HG03045 (cell line): ENCODE data around the gene SUSD3.

Source experiments
- ATAC-seq: cut with Tn5 transposase; IDR thresholded peaks from one replicate; pipeline ENCODE4 v1.9.1; 2021; ENCODE audit warnings: mild to moderate bottlenecking, moderate library complexity; ENCODE audit not compliant: unreplicated experiment

The SUSD3 gene

DNA sequence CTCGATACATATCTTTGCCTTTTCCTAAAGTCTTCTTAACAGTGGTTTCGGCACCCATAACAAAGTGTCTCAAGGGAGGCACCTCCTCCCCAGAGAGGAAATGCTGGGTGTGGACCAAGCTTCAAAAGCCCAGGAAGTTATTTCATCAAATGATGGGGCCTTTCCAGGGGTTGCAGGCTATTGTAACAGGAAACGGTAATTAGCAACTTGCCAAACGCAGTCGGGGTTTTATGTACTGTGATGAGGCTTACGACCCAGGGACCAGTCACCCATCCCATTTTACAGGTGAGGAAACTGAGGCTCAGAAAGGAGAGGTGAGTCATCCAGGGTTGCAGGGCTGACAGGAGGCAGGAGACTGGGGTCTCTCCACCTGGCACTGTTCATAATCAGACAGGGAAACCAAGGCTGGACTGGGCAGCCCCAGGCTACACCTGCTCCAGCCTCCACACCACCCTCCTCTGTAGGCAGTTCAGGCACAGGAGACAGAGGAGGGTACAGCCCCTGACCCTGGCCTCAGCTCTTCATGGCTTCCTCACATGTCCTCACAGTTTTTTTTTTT is 30.0 kb upstream of the SUSD3 start:
- ATAC-seq: no peak

DNA sequence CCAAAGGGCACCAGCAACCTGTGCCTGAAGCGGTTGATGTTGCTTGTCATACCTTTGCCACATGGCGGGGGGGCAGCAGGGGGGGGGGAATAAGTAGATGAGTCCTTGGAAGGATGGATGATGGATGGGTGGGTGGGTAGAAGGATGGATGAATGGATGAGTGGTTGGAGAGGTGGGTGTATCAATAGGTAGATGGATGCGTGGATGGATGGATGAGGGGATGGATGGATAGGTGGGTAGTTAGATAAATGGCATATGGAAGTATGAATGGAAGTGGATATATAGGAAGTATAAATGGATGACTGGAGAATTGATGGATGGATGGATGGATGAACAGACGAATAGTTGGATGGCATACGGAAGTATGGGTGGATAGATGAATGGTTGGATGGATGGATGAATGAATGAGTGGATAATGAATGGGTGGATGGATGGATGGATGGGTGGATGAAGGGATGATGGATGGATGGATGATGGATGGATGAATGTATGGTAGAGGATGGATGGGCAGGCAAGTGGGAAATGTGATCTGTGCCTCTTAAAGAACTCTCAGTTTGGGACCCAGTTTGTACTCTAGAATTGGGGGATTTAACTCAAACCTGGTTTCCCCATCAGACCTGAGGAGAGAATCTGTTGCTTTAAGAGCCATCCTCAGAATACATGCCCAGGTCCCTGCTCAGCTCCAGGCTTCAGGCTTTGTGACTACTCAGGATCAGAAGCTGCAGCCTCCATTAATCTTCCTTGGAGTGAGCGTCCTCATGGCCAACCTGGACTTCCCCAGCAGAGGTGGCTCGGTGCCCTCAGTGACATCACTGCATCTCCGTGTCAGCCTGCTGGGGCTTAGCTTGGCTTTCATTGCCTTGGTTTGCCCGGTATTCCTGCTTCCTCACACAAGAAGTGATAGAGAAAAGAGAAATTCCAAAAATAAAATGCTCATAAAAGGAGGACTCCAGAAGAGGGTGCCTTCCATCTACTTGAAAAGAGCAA is 27.6 kb upstream of the SUSD3 start:
- no peak for ATAC-seq

DNA sequence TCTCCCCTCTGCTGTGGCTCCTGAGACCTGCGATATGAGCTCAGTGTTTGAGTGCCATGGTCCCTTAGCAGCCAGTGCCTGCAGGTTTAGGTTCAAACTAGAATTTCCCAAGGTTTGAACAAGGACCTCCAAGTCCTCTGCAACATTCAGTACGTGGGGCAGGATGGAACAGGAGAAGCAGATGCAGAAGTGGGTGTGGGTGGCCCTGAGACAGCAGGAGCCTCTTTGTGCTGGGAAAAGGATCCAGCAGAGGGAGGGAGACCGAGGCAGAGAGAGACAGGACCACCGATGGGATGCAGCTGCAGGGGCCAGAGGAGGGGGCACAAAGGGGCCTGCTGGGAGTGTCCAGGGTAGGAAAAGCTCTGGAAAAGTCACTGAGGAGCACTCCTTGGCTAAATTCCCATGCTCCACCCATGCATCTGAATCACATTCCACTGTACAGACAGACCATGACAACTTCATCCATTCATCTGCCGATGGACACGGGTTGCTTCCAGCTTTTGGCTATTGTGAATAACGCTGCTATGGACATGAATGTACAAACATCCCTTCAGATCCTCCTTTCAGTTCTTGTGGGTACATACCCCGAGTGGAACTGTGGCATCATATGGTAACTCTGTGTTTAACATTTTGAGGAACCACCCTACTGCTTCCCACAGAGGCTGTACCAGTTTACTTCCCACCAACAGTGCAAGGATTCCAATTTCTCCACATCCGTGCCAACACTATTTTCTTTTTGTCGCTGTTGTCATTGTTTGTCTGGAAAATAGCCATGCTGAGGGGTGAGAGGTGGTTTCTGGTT is 26.7 kb upstream of the SUSD3 start:
- no peak for ATAC-seq

DNA sequence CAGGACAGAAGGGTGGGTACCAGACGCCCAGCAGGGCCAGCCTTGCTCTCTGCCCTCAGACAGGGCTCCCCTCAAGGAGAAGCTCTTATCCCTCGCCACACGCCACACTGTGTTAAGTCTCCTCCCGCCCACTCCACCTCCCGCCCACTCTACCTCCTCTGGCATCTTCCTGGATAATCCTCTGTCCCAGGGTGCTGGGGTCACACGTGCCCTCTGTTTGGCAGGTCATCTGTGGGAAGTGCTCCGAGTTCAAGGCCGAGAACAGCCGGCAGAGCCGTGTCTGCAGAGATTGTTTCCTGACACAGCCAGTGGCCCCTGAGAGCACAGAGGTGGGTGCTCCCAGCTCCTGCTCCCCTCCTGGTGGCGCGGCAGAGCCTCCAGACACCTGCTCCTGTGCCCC is 26.0 kb upstream of the SUSD3 start:
- ATAC-seq: no peak

DNA sequence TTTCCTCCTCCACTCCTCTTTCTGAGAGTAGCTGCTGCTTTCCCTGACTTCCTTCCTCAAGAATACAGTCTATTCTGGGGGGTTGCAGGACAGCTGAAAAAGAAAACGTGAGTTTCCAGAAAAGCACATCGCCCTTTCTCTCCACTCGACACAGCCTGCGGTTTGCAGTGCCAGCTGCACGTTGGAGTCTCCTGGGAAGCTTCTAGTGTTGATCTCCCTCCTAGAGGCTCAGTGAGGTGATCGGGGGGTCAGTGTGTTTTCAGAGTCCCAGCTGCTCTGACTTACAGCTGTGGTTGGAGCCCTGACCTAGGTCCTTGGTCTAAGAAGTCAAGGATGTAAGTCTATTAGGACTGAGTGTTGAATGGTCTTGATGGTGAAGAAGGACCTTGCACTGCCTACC is 25.0 kb upstream of the SUSD3 start:
- ATAC-seq: no peak

DNA sequence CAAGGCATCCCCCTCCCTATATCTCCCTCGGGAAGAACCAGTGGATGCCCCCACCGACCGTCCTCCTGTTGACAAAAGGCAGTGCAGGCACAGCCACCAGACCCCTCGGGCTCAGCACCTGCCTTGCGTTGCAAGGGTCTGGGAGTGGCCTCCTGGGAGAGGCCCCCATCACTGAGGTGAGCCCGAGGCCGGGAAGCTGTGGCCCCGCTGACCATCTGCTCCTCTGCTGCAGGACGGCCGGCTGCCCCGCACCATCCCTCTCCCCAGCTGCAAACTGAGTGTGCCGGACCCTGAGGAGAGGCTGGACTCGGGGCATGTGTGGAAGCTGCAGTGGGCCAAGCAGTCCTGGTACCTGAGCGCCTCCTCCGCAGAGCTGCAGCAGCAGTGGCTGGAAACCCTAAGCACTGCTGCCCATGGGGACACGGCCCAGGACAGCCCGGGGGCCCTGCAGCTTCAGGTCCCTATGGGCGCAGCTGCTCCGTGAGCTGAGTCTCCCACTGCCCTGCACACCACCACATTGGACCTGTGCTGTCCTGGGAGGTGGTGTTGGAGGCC is 23.3 kb upstream of the SUSD3 start:
- no peak for ATAC-seq

DNA sequence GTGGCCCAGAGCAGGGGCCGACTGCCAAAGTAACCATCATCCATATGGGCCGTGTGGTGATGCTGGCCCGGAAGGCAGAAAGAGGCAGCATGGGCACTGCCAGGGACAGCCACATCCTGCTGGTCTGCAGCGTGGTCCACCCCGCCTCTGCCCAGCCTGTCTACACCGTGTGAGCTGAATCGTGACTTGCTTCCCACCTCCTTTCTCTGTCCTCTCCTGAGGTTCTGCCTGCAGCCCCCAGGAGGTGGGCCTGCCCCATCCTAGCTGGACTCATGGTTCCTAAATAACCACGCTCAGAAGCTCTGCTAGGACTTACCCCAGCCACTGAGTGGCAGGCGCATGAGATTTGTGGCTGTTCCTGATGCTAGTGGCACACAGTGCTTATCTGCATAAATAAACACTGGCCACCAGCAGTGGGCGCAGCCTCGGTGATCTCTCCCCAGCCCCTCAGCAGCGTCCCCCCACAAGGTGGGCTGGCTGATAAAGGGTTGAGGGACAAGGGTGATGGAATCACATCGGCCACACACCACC is 22.6 kb upstream of the SUSD3 start:
- ATAC-seq: no peak

DNA sequence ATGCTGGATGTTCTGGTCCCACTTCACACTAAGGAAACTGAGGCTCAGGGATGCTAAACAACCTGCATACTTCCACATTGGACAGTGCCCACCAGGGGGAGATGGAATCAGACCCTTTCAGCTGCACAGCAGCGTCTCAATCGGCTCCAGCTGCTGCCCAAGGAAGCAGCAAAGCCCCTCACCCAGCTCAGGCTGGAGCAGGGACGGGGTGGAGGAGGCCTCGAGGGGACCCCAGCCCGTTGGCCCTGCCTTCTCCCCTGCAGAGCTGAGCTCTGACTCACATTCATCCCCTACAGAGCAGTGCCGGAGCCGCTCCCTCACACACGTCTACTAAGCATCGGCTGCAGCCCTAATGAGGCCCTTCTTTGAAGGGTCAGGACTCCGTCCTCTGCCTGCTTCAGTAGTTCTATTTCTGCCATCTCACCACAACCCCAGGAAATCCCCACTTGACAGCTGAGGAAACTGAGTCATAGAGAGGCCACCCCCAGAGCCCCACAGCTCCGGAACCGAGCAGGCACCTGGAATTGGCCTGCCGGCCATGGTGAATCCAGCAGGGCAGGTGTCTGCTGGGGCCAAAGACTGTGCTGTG is 21.5 kb upstream of the SUSD3 start:
- no peak for ATAC-seq

DNA sequence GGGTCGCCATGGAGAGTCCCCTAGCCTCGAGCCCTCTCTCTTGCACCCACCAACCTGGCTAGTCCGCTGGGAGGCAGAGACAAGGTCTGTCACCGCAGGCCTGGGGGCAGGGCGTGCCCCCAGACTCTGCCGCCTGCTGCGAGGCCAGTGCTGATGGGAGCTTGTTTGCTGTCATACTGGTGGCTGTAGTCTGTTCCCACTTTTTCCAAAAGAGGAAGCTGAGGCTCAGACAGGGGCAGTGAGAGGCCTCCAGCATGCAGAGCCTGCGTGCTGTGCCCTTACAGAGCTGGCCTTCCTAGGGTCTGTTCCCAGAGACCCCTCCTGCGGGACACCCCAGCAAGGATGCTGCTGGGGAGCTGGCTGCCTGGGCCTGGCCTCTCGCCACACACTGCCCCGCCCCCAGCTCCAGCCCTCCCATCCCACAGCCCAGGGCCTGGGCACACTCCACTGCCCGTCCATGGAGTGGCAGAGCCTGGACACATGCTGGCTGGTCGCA is 21.0 kb upstream of the SUSD3 start:
- no peak for ATAC-seq

DNA sequence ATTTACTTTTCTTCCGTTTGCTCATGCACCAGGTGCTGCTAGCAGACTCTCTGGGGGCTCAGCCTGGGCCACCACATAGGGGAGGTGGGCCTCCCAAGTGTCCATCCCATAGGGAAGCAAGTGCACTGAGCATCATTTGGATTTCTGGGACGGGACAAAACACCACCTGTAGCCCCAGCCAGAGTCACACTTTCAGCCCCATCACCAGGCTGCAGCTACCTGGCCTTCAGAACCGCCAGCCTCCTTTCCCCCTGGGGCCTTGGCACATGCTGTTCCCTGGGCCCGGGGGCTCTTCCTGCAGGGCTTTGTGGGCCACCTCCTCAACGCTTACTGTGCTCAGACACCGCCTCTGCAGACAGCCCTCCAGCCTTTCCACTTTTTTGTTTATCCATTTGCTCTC is 19.6 kb upstream of the SUSD3 start:
- no peak for ATAC-seq

DNA sequence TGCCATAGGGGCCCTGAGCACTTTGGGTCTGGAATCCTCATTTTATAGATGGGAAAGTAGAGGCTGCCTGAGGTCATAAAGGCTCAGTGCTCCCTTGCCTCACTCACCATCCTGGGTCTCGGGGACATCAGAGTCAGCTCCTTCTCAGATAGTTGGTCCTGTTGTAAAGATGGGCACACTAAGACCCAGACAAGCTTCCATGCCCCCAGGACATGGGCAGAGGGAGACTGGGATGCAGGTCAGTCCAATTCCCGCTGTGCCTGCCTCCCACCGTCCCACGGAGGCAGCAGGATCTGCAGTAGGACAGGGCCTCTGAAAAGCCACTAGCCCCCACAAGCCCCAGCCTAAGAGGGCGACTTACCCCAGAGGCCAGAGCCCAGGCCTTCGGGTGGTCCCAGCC is 19.0 kb upstream of the SUSD3 start:
- no peak for ATAC-seq

DNA sequence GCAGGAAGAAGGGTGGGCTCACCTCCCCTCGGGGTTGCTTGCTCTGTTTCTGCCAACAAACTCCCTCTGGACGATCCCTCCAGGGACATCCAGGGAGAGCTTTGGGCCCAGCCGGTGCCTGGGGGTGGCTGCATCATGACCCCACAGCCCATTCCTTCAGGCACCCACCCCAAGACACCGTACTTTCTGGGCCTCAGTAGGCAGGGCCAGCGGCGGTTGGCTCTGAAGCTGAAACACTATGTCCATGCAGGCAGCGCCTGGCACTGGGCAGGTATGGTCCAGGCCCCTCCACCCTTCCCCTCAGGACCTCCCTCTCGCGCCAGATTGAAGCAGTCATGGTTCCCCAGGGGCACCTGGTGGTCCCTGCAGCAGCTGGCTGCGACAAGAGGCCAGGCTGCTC is 18.5 kb upstream of the SUSD3 start:
- ATAC-seq: no peak

DNA sequence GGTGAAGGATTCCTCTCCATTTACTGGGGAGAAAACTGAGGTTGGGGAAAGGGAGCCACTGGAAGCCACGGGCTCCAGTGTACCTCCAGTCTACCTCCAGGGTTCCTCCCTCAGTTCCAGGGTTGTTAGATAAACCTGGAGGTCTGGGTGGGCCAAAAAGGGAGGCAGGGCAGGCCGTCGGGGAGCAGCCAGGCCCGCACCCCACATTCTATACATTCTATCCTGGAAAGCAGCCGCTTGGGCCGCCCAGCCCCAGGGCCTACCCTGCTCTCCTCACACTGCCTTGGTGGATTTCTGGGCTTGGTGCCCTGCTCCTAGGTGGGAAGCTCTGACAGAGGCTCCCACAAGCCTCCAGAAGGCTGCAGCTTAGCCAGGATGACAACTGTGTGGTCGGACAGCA is 18.1 kb upstream of the SUSD3 start:
- no peak for ATAC-seq

DNA sequence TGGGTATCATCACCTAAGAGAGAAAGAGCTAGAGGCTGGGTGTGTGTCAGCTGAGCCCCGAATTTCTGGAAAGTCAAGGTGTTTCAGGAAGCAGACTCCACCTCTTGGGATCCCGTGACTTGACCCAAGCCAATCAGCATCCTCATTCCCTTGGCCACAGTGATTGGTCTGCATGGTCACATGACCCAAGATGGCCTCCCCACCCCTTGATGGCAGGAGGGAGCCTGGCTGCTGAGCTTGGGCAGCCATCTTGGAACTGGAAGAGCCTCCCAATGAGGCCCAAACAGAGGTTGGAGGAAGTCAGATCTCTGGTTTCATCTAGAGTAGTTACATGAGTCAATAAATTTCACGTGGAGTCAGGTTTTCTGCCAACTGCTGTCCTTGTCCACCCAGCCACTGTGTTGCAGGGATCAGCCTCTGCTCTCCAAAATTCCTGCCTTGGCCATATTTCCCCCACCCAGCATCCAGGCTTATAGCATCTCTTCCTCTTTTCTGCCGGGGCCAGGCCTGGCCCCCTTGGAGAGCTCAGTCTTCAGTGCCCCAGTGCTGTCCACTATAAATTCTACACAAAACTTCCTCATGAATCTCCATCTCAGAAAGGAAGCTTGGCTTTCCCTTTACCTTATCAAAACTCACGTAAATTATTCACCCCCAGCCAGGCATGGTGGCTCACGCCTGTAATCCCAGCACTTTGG is 17.2 kb upstream of the SUSD3 start:
- ATAC-seq: no peak

DNA sequence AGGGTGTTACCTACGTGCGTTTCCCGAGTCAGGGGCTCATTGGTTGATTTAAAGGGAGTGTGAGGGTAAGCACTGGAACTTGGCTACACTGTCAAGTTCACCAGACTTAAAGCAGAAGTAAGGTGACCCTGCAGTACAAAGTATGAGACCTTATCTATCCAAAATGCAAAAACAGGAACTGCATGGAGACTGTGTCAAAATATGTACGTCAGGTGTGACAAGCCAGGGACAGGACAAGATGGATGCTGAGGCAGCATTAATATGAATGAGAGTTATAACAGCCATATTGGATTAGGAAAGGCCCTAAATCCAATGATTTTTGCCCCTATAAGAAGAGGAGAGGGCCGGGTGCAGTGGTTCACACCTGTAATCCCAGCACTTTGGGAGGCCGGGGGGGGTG is 15.4 kb upstream of the SUSD3 start:
- ATAC-seq: no peak

DNA sequence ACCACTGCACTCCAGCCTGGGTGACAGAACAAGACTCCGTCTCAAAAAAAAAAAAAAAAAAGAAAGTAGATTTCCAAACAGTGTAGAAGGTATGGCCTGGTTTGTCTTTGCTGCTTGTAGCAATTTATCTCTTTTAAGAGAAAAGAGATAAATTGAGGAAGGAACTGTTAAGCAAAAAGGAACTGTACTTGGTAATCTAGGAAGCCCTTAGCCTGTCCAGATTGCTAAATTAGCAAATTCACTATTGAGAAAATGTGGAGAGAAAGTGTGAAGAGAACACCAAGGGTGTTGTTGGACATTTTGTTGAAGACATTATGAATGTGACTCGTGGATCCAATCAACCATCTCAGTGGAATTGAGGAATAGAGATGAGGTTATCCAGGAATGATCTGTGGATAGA is 13.0 kb upstream of the SUSD3 start:
- ATAC-seq: no peak

DNA sequence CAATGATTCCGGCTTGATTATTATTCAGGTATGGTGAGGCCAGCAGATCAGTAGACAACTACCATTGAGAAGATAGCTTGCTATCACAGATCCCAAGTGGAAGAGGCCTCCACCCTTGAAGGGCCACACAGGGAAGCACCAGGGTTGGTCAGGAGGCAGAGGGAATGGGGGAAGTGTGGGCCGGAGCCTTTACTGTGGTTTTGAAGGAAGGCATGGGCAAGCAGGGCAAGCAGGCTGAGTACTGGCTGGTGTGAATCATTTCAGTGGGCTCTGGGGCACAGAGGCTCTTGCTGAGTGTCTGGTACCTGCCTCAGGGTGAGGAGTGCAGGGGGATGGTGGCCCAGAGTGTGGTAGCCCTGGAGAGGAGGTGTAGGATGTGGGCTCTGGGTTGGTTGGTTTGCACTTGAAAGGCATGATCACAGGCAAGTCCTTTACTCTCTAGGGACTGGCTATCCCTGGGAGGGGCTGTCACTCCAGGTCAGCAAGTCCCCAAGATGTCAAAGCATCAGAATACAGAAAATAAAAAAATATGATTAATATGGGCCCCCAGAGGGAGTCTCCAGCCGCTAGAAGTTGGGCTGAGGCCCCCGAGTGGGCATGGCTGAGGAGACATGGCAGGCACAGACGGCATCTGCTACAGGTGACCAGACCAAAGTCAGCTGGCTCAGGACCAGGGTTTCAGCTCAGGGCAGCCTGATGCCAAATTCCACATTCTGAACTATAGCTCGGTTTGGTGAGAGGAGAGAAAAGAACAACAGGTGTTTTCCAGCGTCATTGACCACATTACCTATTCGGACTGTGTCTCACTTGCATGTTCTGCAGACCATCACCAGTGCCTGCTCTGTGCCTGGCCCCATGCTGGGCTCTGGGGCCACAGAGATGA is 9.7 kb upstream of the SUSD3 start:
- no peak for ATAC-seq

DNA sequence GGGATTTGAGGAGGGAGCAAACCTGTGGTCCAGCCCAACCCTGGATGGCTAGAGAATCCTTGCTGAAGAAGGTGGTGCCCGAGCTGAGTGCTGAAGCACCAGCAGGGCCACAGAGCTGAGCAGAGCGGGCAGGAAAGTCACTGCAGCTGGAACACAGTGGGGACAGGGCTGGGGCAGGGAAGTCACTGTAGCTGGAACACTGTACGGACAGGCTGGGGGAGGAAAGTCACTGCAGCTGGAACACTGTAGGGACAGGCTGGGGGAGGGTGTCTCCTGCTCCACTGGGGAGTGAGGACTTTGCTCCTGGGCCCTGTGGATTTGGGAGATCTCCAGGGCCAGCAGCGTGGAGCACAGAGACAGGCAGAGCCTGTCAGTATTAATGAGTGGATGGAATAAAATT is 9.0 kb upstream of the SUSD3 start:
- ATAC-seq: no peak

DNA sequence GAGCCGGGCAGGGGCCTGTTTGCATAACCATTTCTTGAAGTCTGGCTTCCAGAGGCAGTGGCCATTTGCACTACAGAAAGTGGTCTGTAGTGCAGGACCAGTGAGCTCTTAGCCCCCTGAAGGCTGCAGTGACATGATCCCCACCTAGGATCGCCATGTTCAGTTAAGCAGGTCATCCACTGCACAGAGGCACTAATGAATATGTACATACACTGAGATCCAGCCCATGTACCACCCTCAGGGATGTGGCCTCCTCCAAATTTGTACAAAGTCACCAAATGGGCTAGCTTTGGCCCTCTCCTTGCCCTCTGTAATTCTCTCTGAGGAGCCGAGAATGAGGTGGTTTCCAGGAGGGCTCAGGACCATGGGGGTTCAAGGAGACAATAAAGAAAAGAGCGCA is 8.3 kb upstream of the SUSD3 start:
- no peak for ATAC-seq
